HepG2 (cell line): ENCODE data around the gene CORO7. TPM values are rescaled to one million over a fixed set of nuclear protein-coding genes. Genes with fewer than 3 reads are reported as not detected.

ENCODE experiments used
- AGO1 ChIP-seq: fragments of 200-400 bp; formaldehyde crosslinking; IDR thresholded peaks from 2 replicates; pipeline ENCODE4 v1.6.1; 2017; ENCODE audit warnings: mild to moderate bottlenecking, low read depth, low read length, moderate library complexity; ENCODE audit not compliant: poor library complexity, severe bottlenecking
- AKAP8 ChIP-seq: sonication (generic); formaldehyde crosslinking; IDR thresholded peaks from 2 replicates; pipeline ENCODE4 v1.5.1; 2020; ENCODE audit warnings: mild to moderate bottlenecking, missing genetic modification reagents
- HNF4G ChIP-seq, 2 experiments: sonication (generic) in 1 of 2; formaldehyde crosslinking in 1 of 2; IDR thresholded peaks; 2 replicates each; pipeline versions ENCODE4 v1.4.0 to v1.6.1; 2011 to 2020; ENCODE audit warnings: borderline replicate concordance in 2 of 2, low read depth in 2 of 2, mild to moderate bottlenecking in 2 of 2, low read length in 1 of 2, missing genetic modification reagents in 1 of 2, moderate library complexity in 1 of 2
- HNRNPL ChIP-seq: fragments of 200-400 bp; formaldehyde crosslinking; IDR thresholded peaks from 2 replicates; pipeline ENCODE4 v1.6.1; 2017; ENCODE audit warnings: mild to moderate bottlenecking, low read depth, low read length
- MAX ChIP-seq: IDR thresholded peaks from 2 replicates; pipeline ENCODE4 v1.6.1; 2012; ENCODE audit warnings: inconsistent platforms
- NR2F6 ChIP-seq, 2 experiments: IDR thresholded peaks; 2 replicates each; pipeline ENCODE4 v1.6.1; 2016; ENCODE audit warnings: antibody characterized with exemption in 1 of 2, mild to moderate bottlenecking in 1 of 2
- SAP130 ChIP-seq: IDR thresholded peaks from 2 replicates; pipeline ENCODE4 v1.6.1; 2016; ENCODE audit warnings: low read depth
- SIX4 ChIP-seq: sonication (generic); formaldehyde crosslinking; IDR thresholded peaks from 2 replicates; pipeline ENCODE4 v1.4.0; 2020; ENCODE audit warnings: missing genetic modification reagents
- SRSF9 ChIP-seq: fragments of 200-400 bp; formaldehyde crosslinking; IDR thresholded peaks from 2 replicates; pipeline ENCODE4 v1.6.1; 2018; ENCODE audit warnings: borderline replicate concordance, mild to moderate bottlenecking, low read depth, low read length; ENCODE audit not compliant: insufficient read depth, poor library complexity, severe bottlenecking
- TEAD3 ChIP-seq: optimal IDR thresholded peaks from 2 replicates; pipeline ENCODE3; 2016; ENCODE audit warnings: borderline replicate concordance
- ZBTB10 ChIP-seq: sonication (generic); formaldehyde crosslinking; IDR thresholded peaks from 2 replicates; pipeline ENCODE4 v1.4.0; 2020; ENCODE audit warnings: missing genetic modification reagents, borderline replicate concordance
- ZEB1 ChIP-seq: IDR thresholded peaks from 2 replicates; pipeline ENCODE4 v1.6.1; 2012; ENCODE audit warnings: mild to moderate bottlenecking, low read depth, inconsistent platforms; ENCODE audit not compliant: insufficient replicate concordance
- ZNF160 ChIP-seq: sonication (generic); formaldehyde crosslinking; IDR thresholded peaks from 2 replicates; pipeline ENCODE4 v1.8.0; 2022; ENCODE audit warnings: mild to moderate bottlenecking, inconsistent platforms, missing genetic modification reagents
- polyA plus RNA-seq, 8 experiments: library from polyadenylated mRNA; depleted of rRNA in 3 of 8; stranded (reverse) in 7 of 8; unstranded in 1 of 8; fragments of >200 nt; fragmentation: Illumina TruSeq in 4 of 8; extraction: Trizol in 4 of 8; gene quantifications; 2 replicates each; pipeline versions ENCODE4 v1.2.1 to v1.2.3, GENCODE V29; 2011 to 2016; ENCODE audit warnings: low read depth in 4 of 8, missing spikeins in 1 of 8, mixed read lengths in 1 of 8; ENCODE audit not compliant: insufficient read depth in 1 of 8
- total RNA-seq, 5 experiments: library from RNA; depleted of rRNA; stranded (reverse); fragments of >200 nt; fragmentation: Illumina TruSeq; extraction: Trizol; gene quantifications; 2 replicates each; pipeline ENCODE4 v1.2.3, GENCODE V29; 2016; ENCODE audit warnings: low read depth in 1 of 5
- TF ChIP-seq, protein P1 (sequence below): sonication (generic); formaldehyde crosslinking; IDR thresholded peaks from 2 replicates; pipeline ENCODE4 v1.4.0; 2020; ENCODE audit warnings: missing genetic modification reagents, low read depth, mild to moderate bottlenecking, borderline replicate concordance
- TF ChIP-seq, protein P2 (sequence below): sonication (generic); formaldehyde crosslinking; IDR thresholded peaks from 2 replicates; pipeline ENCODE4 v1.4.0; 2020; ENCODE audit warnings: mild to moderate bottlenecking, missing genetic modification reagents
- TF ChIP-seq, protein P3 (sequence below): sonication (generic); formaldehyde crosslinking; IDR thresholded peaks from 2 replicates; pipeline ENCODE4 v1.4.0; 2020; ENCODE audit warnings: mild to moderate bottlenecking, missing genetic modification reagents

Gene CORO7
- total and polyA plus RNA-seq, 2 of the 13 experiments (the other 11 are each of a cell fraction or from before 2014, with no cell fraction given) = 9.9 to 14.3 TPM

- peak; percentile 41 for TF ChIP-seq ZEB1
- TF ChIP-seq ZNF160 = no peak
- peak; percentile 34; the same call in 1 of the 2 replicates for TF ChIP-seq HNF4G (IDR thresholded peaks at IDR 0.05; ENCODE audit: borderline replicate concordance, low read depth, low read length)
- no peak for TF ChIP-seq HNF4G (CRISPR knock-in tag; IDR thresholded peaks at IDR 0.05; ENCODE audit: borderline replicate concordance, low read depth)
- TF ChIP-seq, protein P1, sequence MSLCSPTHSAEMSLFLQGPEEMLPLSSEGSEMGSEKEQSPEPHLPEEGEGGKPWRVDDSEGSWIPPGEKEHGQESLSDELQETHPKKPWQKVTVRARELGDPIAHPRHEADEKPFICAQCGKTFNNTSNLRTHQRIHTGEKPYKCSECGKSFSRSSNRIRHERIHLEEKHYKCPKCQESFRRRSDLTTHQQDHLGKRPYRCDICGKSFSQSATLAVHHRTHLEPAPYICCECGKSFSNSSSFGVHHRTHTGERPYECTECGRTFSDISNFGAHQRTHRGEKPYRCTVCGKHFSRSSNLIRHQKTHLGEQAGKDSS (CRISPR knock-in tag) = peak; percentile 24; the same call in 1 of the 2 replicates
- peak; percentile 37 for TF ChIP-seq AGO1
- TF ChIP-seq SRSF9 = no peak
- TF ChIP-seq AKAP8 = peak; percentile 93
- TF ChIP-seq TEAD3 (CRISPR knock-in tag) = peak; percentile 0
- 0 out of 2 replicates have a peak, but pooled peaks have one; percentile 17 for TF ChIP-seq SAP130 (CRISPR knock-in tag)
- no peak for TF ChIP-seq MAX
- no peak for TF ChIP-seq NR2F6 (IDR thresholded peaks at IDR 0.05)
- TF ChIP-seq NR2F6 (CRISPR knock-in tag; IDR thresholded peaks at IDR 0.05) = peak; percentile 12; the same call in 1 of the 2 replicates
- TF ChIP-seq, protein P2, sequence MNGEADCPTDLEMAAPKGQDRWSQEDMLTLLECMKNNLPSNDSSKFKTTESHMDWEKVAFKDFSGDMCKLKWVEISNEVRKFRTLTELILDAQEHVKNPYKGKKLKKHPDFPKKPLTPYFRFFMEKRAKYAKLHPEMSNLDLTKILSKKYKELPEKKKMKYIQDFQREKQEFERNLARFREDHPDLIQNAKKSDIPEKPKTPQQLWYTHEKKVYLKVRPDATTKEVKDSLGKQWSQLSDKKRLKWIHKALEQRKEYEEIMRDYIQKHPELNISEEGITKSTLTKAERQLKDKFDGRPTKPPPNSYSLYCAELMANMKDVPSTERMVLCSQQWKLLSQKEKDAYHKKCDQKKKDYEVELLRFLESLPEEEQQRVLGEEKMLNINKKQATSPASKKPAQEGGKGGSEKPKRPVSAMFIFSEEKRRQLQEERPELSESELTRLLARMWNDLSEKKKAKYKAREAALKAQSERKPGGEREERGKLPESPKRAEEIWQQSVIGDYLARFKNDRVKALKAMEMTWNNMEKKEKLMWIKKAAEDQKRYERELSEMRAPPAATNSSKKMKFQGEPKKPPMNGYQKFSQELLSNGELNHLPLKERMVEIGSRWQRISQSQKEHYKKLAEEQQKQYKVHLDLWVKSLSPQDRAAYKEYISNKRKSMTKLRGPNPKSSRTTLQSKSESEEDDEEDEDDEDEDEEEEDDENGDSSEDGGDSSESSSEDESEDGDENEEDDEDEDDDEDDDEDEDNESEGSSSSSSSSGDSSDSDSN = peak; percentile 11; the same call in 1 of the 2 replicates
- no peak for TF ChIP-seq SIX4 (CRISPR knock-in tag)
- TF ChIP-seq, protein P3, sequence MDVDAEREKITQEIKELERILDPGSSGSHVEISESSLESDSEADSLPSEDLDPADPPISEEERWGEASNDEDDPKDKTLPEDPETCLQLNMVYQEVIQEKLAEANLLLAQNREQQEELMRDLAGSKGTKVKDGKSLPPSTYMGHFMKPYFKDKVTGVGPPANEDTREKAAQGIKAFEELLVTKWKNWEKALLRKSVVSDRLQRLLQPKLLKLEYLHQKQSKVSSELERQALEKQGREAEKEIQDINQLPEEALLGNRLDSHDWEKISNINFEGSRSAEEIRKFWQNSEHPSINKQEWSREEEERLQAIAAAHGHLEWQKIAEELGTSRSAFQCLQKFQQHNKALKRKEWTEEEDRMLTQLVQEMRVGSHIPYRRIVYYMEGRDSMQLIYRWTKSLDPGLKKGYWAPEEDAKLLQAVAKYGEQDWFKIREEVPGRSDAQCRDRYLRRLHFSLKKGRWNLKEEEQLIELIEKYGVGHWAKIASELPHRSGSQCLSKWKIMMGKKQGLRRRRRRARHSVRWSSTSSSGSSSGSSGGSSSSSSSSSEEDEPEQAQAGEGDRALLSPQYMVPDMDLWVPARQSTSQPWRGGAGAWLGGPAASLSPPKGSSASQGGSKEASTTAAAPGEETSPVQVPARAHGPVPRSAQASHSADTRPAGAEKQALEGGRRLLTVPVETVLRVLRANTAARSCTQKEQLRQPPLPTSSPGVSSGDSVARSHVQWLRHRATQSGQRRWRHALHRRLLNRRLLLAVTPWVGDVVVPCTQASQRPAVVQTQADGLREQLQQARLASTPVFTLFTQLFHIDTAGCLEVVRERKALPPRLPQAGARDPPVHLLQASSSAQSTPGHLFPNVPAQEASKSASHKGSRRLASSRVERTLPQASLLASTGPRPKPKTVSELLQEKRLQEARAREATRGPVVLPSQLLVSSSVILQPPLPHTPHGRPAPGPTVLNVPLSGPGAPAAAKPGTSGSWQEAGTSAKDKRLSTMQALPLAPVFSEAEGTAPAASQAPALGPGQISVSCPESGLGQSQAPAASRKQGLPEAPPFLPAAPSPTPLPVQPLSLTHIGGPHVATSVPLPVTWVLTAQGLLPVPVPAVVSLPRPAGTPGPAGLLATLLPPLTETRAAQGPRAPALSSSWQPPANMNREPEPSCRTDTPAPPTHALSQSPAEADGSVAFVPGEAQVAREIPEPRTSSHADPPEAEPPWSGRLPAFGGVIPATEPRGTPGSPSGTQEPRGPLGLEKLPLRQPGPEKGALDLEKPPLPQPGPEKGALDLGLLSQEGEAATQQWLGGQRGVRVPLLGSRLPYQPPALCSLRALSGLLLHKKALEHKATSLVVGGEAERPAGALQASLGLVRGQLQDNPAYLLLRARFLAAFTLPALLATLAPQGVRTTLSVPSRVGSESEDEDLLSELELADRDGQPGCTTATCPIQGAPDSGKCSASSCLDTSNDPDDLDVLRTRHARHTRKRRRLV (CRISPR knock-in tag) = no peak
- TF ChIP-seq HNRNPL = peak; percentile 75
- TF ChIP-seq ZBTB10 (CRISPR knock-in tag) = peak; percentile 52; the same call in 1 of the 2 replicates
Observed at GRCh38 chr16:4378999-4379690, 37.3 kb downstream of the CORO7 start (continued).
